Right renal cortex interstitium (tissue), 3 donors: ENCODE measurements around the gene PLXNA4. TPM values are rescaled to one million over a fixed set of nuclear protein-coding genes. Genes with fewer than 3 reads are reported as not detected.

Experiments used
- DNase-seq, 3 donors: peaks; one replicate each; pipeline ENCODE4 v3.0.0-alpha.2; 2013; ENCODE audit warnings: low read depth in 3 of 3, low spot score in 2 of 3
- polyA plus RNA-seq, 3 donors: library from polyadenylated mRNA; unstranded; fragments of 120-200 nt; gene quantifications; one replicate each; pipeline ENCODE4 v1.2.1, GENCODE V29; 2013; ENCODE audit not compliant: insufficient read length in 3 of 3

PLXNA4 gene
- polyA plus RNA-seq, 3 donors, result 11.8 to 14.5 (median 13.5) TPM

- DNase-seq, result no peak
These were observed 130.0 kb downstream of the PLXNA4 start for GRCh38 chr7:132446260-132446659.

GRCh38 chr7:132443761-132444520 is 132.3 kb downstream of the PLXNA4 start:
- DNase-seq, result no peak

- no peak for DNase-seq
These were observed 134.3 kb downstream of the PLXNA4 start for GRCh38 chr7:132441935-132442334.

- DNase-seq, result no peak
These were observed 136.1 kb downstream of the PLXNA4 start for GRCh38 chr7:132440151-132440550.

- no peak for DNase-seq
These were observed 137.3 kb downstream of the PLXNA4 start for GRCh38 chr7:132438926-132439325.

GRCh38 chr7:132437730-132438129 is 138.5 kb downstream of the PLXNA4 start:
- no peak for DNase-seq

- no peak for DNase-seq
These were observed 140.1 kb downstream of the PLXNA4 start for GRCh38 chr7:132436121-132436520.

- DNase-seq, result no peak
These were observed 141.0 kb downstream of the PLXNA4 start for GRCh38 chr7:132435016-132435990.

GRCh38 chr7:132434041-132434440 is 142.2 kb downstream of the PLXNA4 start:
- DNase-seq, result no peak

- DNase-seq, result no peak
These were observed 143.0 kb downstream of the PLXNA4 start for GRCh38 chr7:132433301-132433700.

GRCh38 chr7:132430861-132431822 is 145.1 kb downstream of the PLXNA4 start:
- no peak for DNase-seq

GRCh38 chr7:132430041-132430855 is 146.0 kb downstream of the PLXNA4 start:
- DNase-seq, result no peak

GRCh38 chr7:132429181-132429580 is 147.1 kb downstream of the PLXNA4 start:
- no peak for DNase-seq

- no peak for DNase-seq
These were observed 147.9 kb downstream of the PLXNA4 start for GRCh38 chr7:132428247-132428919.

GRCh38 chr7:132425942-132426341 is 150.3 kb downstream of the PLXNA4 start:
- no peak for DNase-seq

- no peak for DNase-seq
These were observed 151.2 kb downstream of the PLXNA4 start for GRCh38 chr7:132424821-132425724.

- no peak for DNase-seq
These were observed 152.0 kb downstream of the PLXNA4 start for GRCh38 chr7:132424277-132424676.

- no peak for DNase-seq
These were observed 152.6 kb downstream of the PLXNA4 start for GRCh38 chr7:132423594-132424200.
